Measurements from ENCODE around the gene SRSF9.

SRSF9 gene

DNA sequence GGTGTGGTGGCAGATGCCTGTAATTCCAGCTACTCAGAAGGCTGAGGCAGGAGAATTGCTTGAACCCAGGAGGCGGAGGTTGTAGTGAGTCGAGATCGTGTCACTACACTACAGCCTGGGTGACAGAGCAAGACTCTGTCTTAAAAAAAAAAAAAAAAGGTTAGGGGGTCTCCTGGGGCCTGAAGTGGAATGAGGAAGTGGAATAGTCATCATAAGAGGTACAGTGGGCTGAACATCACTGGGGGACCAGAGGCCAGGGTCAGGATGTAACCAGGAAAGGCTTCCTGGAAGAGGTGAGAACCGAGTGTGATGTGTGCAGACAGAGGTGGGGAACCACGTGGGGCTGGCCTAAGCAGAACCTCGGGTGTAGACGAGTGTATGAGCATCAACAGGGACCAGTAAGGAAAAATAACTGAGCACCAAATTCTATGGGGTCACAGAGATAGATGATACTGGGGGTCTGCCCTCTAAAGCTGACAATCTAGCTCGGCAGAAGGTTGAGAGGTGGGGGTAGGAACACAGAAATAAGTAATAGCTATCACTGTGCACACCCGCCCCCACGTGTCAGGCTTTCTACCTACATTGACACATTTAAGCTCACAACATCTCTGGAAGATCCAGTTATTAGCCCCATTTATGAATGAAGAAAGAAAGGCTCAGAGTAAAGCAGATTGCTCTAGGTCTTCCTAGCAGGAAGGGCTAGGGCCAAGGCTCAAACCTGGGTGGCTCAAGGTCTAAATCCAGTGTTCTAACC is 36.6 kb downstream of the SRSF9 start:
- H3K4me1 ChIP-seq (ENCODE audit: control insufficient read depth, low read depth, low read length) = no peaks in the 10 kb centered on the region
- no peak overlapping the region for H3K4ac ChIP-seq (ENCODE audit: low read depth, low read length)
- H3K4me3 ChIP-seq (ENCODE audit: low read length) = no peak overlapping the region
- no peaks in the 10 kb centered on the region for H3K27me3 ChIP-seq (ENCODE audit: insufficient read depth, low read length, poor library complexity)
- H2AK5ac ChIP-seq (ENCODE audit: low read length) = no peak overlapping the region
- DNase-seq = no peak
- no peak overlapping the region for H3K56ac ChIP-seq (ENCODE audit: low read length)
- H3K79me2 ChIP-seq (ENCODE audit: control insufficient read depth, insufficient read depth, low read length) = no peaks in the 10 kb centered on the region
- H3K27ac ChIP-seq (ENCODE audit: low read depth, low read length) = no peak overlapping the region
- H2BK120ac ChIP-seq (ENCODE audit: low read depth, low read length) = no peak overlapping the region
- H4K5ac ChIP-seq (ENCODE audit: low read length) = no peak overlapping the region
- H3K36me3 ChIP-seq (ENCODE audit: control insufficient read depth, insufficient read depth, low read length) = no peaks in the 10 kb centered on the region
- no peaks in the 10 kb centered on the region for H3K79me1 ChIP-seq (ENCODE audit: low read length)
- H3K4me2 ChIP-seq (ENCODE audit: low read length) = no peak overlapping the region
- no peak overlapping the region for H3K23ac ChIP-seq (ENCODE audit: low read length)
- no peak overlapping the region for H3K18ac ChIP-seq (ENCODE audit: low read length)
- no peak overlapping the region for H2BK15ac ChIP-seq (replicated peaks; ENCODE audit: low read depth)
- H3K9ac ChIP-seq (ENCODE audit: low read length) = no peak overlapping the region
- H4K8ac ChIP-seq (ENCODE audit: low read depth, low read length) = no peak overlapping the region
- WGBS (ENCODE audit: extremely low coverage, insufficient coverage, low lambda C conversion rate) = no CpG with 5 or more reads among the region's 10 CpGs
- no peak overlapping the region for H2BK5ac ChIP-seq (ENCODE audit: low read length)

DNA sequence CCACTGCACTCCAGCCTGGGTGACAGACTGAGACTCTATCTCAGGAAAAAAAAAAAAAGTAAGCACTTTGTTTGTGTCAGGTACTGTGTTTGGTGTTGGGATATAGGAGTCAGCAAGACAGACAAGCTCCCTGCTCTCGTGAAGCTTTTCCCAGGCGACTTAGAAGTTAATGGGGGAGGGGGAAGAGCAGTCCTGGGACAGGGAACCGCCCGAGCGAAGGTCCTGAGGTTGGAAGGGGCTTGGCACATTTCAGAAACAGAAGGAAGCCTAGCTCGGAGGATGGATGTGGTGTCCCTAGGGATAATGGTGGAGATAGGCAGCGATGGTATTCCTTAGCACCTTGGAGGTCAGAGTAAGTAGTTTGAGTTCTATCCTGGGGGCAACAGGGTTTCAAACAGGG is 40.2 kb downstream of the SRSF9 start:
- Histone ChIP-seq H3K27ac (ENCODE audit: low read depth, low read length) (no peak overlapping the region), H2BK5ac (ENCODE audit: low read length) (no peak overlapping the region), H2AK5ac (ENCODE audit: low read length) (no peak overlapping the region), H3K27me3 (ENCODE audit: insufficient read depth, low read length, poor library complexity) (no peaks in the 10 kb centered on the region), H3K4me2 (ENCODE audit: low read length) (no peak overlapping the region), H3K4me1 (ENCODE audit: control insufficient read depth, low read depth, low read length) (no peaks in the 10 kb centered on the region), H3K18ac (ENCODE audit: low read length) (no peak overlapping the region), H4K8ac (ENCODE audit: low read depth, low read length) (no peak overlapping the region), H3K4ac (ENCODE audit: low read depth, low read length) (no peak overlapping the region), H3K79me2 (ENCODE audit: control insufficient read depth, insufficient read depth, low read length) (no peaks in the 10 kb centered on the region), H4K5ac (ENCODE audit: low read length) (no peak overlapping the region), H3K4me3 (ENCODE audit: low read length) (no peak overlapping the region), H2BK15ac (replicated peaks; ENCODE audit: low read depth) (no peak overlapping the region), H3K79me1 (ENCODE audit: low read length) (no peaks in the 10 kb centered on the region), H3K9ac (ENCODE audit: low read length) (no peak overlapping the region), H2BK120ac (ENCODE audit: low read depth, low read length) (no peak overlapping the region), H3K56ac (ENCODE audit: low read length) (no peak overlapping the region), H3K23ac (ENCODE audit: low read length) (no peak overlapping the region), H3K36me3 (ENCODE audit: control insufficient read depth, insufficient read depth, low read length) (no peaks in the 10 kb centered on the region)
- no CpG with 5 or more reads among the region's 7 CpGs for WGBS (ENCODE audit: extremely low coverage, insufficient coverage, low lambda C conversion rate)
- DNase-seq = no peak

- Histone ChIP-seq H3K56ac (ENCODE audit: low read length) (no peak overlapping the region), H3K27ac (ENCODE audit: low read depth, low read length) (no peak overlapping the region), H3K4me3 (ENCODE audit: low read length) (no peak overlapping the region), H2BK120ac (ENCODE audit: low read depth, low read length) (no peak overlapping the region), H3K79me2 (ENCODE audit: control insufficient read depth, insufficient read depth, low read length) (no peaks in the 10 kb centered on the region), H3K79me1 (ENCODE audit: low read length) (no peaks in the 10 kb centered on the region), H3K9ac (ENCODE audit: low read length) (no peak overlapping the region), H3K4me2 (ENCODE audit: low read length) (no peak overlapping the region), H3K4me1 (ENCODE audit: control insufficient read depth, low read depth, low read length) (no peaks in the 10 kb centered on the region), H3K27me3 (ENCODE audit: insufficient read depth, low read length, poor library complexity) (no peaks in the 10 kb centered on the region), H4K8ac (ENCODE audit: low read depth, low read length) (no peak overlapping the region), H3K4ac (ENCODE audit: low read depth, low read length) (no peak overlapping the region), H3K18ac (ENCODE audit: low read length) (no peak overlapping the region), H2BK5ac (ENCODE audit: low read length) (no peak overlapping the region), H4K5ac (ENCODE audit: low read length) (no peak overlapping the region), H3K36me3 (ENCODE audit: control insufficient read depth, insufficient read depth, low read length) (no peaks in the 10 kb centered on the region), H2AK5ac (ENCODE audit: low read length) (no peak overlapping the region), H2BK15ac (replicated peaks; ENCODE audit: low read depth) (no peak overlapping the region), H3K23ac (ENCODE audit: low read length) (no peak overlapping the region)
- DNase-seq = no peak
- no CpG with 5 or more reads among the region's 8 CpGs for WGBS (ENCODE audit: extremely low coverage, insufficient coverage, low lambda C conversion rate)
These were observed 40.8 kb downstream of the SRSF9 start for GRCh38 chr12:120428597-120429229.

DNA sequence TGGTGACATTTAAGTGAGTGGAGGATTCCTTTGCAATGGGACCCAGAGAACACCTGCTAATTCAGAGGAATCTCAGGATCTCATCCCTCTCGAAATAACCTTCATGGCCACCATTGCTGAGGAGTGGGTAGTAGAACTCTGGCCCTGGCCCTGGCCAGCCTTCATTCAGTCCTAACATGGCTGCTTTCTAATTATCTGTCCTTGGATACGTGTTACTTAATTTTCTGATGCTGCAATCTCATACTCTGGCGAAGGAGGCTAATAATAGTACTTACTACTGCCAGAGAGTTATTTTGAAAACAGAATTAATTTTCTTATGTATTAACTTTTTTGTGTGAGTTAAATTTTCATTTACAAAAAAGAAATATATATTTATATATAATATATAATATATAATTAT is 43.8 kb downstream of the SRSF9 start:
- Histone ChIP-seq H3K4ac (ENCODE audit: low read depth, low read length) (no peak overlapping the region), H2BK15ac (replicated peaks; ENCODE audit: low read depth) (no peak overlapping the region), H4K5ac (ENCODE audit: low read length) (no peak overlapping the region), H4K8ac (ENCODE audit: low read depth, low read length) (no peak overlapping the region), H3K4me1 (ENCODE audit: control insufficient read depth, low read depth, low read length) (no peaks in the 10 kb centered on the region), H3K9ac (ENCODE audit: low read length) (no peak overlapping the region), H3K4me2 (ENCODE audit: low read length) (no peak overlapping the region), H3K23ac (ENCODE audit: low read length) (no peak overlapping the region), H3K79me2 (ENCODE audit: control insufficient read depth, insufficient read depth, low read length) (no peaks in the 10 kb centered on the region), H2BK120ac (ENCODE audit: low read depth, low read length) (no peak overlapping the region), H3K27ac (ENCODE audit: low read depth, low read length) (no peak overlapping the region), H3K36me3 (ENCODE audit: control insufficient read depth, insufficient read depth, low read length) (no peaks in the 10 kb centered on the region), H3K56ac (ENCODE audit: low read length) (no peak overlapping the region), H2BK5ac (ENCODE audit: low read length) (no peak overlapping the region), H3K79me1 (ENCODE audit: low read length) (no peaks in the 10 kb centered on the region), H2AK5ac (ENCODE audit: low read length) (no peak overlapping the region), H3K18ac (ENCODE audit: low read length) (no peak overlapping the region), H3K4me3 (ENCODE audit: low read length) (no peak overlapping the region), H3K27me3 (ENCODE audit: insufficient read depth, low read length, poor library complexity) (no peaks in the 10 kb centered on the region)
- no peak for DNase-seq
- no CpG with 5 or more reads among the region's 3 CpGs for WGBS (ENCODE audit: extremely low coverage, insufficient coverage, low lambda C conversion rate)

- Histone ChIP-seq H3K27me3 (ENCODE audit: insufficient read depth, low read length, poor library complexity) (no peaks in the 10 kb centered on the region), H3K18ac (ENCODE audit: low read length) (no peak overlapping the region), H3K23ac (ENCODE audit: low read length) (no peak overlapping the region), H3K79me2 (ENCODE audit: control insufficient read depth, insufficient read depth, low read length) (no peaks in the 10 kb centered on the region), H3K4me1 (ENCODE audit: control insufficient read depth, low read depth, low read length) (no peaks in the 10 kb centered on the region), H2BK15ac (replicated peaks; ENCODE audit: low read depth) (no peak overlapping the region), H4K8ac (ENCODE audit: low read depth, low read length) (no peak overlapping the region), H2AK5ac (ENCODE audit: low read length) (no peak overlapping the region), H3K4ac (ENCODE audit: low read depth, low read length) (no peak overlapping the region), H3K56ac (ENCODE audit: low read length) (no peak overlapping the region), H3K36me3 (ENCODE audit: control insufficient read depth, insufficient read depth, low read length) (no peaks in the 10 kb centered on the region), H3K9ac (ENCODE audit: low read length) (no peak overlapping the region), H4K5ac (ENCODE audit: low read length) (no peak overlapping the region), H3K4me3 (ENCODE audit: low read length) (no peak overlapping the region), H3K4me2 (ENCODE audit: low read length) (no peak overlapping the region), H3K27ac (ENCODE audit: low read depth, low read length) (no peak overlapping the region), H2BK120ac (ENCODE audit: low read depth, low read length) (no peak overlapping the region), H2BK5ac (ENCODE audit: low read length) (no peak overlapping the region), H3K79me1 (ENCODE audit: low read length) (no peaks in the 10 kb centered on the region)
- DNase-seq = no peak
- no CpG with 5 or more reads among the region's 7 CpGs for WGBS (ENCODE audit: extremely low coverage, insufficient coverage, low lambda C conversion rate)
These were observed 46.6 kb downstream of the SRSF9 start for GRCh38 chr12:120422892-120423456.

Measured in mesendoderm (in vitro differentiated cells).